ENCODE results near the gene CTXND2.
"Not testable (repeated sequence)": the region's sequence is repeated elsewhere in the genome, so short reads cannot be mapped to it uniquely, and the experiment has no call there.

Gene CTXND2

DNA sequence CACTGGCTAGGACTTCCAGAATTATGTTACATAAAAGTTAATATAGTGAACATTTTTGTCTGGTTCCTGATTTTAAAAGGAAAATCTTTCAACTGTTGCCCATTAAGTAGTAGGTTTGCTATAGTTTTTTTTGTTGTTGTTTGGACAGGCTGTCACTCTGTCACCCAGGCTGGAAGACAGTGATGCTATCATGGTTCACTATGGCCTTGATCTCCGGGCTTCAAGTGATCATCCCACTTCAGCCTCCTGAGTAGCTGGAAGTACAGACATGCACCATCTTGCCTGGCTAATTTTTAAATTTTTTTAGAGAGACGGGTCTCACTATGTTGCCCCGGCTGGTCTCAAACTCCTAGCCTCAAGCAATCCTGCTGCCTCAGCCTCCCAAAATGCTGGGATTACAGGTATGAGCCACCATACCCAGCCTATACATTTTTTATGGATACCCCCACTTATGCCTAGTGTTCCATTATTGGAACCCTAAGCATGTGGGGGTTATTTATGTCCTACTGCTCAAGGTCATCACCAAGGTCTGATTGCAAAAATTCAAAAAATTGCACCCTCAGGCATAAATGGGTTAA, 6.5 kb downstream of the CTXND2 start:
- no peak for DNase-seq

DNA sequence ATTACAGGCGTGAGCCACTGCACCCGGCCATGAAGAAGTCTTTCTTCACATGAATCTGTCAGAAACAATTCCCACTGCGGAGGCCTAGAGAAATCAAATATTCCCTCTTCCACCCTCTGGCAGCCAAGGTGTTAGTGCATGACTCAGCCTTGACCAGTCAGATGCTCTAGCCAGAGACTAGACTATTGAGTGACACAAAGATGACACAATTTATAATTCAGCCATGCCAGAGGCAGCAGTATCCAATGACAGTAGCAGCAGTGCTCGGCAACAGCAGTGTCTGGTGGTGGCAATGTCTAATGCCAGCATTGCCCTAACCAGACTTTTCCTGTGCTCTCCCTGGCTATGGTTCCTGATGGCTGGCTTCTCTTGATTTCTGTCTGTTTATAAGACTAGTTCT, 8.7 kb downstream of the CTXND2 start:
- no peak for DNase-seq

DNA sequence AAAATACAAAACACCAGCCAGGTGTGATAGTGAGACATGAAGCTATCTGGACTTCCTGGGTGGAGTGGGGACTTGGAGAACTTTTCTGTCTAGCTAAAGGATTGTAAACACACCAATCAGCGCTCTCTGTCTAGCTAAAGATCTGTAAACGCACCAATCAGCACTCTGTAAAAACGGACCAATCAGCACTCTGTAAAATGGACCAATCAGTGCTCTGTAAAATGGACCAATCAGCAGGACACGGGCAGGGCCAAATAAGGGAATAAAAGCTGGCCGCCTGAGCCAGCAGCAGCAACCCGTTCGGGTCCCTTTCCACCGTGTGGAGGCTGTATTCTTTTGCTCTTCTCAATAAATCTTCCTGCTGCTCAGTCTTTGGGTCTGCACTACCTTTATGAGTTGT, 12.9 kb downstream of the CTXND2 start:
- DNase-seq = not testable (repeated sequence)

DNA sequence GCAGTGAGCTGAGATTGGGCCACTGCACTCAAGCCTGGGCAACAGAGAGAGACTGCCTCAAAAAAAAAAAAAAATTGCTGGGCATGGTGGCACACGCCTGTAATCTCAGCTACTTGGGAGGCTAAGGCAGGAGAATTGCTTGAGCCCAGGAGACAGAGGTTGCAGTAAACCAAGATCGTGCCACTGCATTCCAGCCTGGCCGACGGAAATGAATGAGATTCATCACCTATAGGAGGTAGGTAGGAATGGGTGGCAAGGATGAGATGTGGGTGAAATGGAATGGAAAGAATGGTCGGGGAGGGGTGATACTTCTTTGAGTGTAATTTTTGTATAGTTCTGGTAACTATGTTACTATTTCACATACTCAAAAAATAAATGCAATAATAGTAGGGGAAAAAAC, 15.4 kb downstream of the CTXND2 start:
- DNase-seq = no peak

DNA sequence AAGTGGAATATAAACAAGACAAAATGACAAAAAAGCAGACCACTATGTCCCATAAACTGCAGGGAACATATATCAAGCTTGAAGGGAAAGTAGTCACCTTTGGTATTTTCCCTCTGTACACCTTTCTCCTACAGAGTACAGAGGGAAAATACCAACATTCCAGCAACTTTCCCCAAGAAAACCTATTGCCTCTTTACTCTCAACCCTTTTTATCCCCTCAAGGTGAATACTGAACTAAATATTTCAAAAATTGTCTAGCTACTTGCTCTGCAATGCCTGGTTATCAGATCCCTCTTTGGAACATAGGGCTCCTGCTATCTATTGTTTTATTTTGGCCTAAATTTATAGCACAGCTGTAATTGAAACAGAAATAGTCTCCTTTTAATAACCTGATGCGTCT, 15.8 kb downstream of the CTXND2 start:
- no peak for DNase-seq

DNA sequence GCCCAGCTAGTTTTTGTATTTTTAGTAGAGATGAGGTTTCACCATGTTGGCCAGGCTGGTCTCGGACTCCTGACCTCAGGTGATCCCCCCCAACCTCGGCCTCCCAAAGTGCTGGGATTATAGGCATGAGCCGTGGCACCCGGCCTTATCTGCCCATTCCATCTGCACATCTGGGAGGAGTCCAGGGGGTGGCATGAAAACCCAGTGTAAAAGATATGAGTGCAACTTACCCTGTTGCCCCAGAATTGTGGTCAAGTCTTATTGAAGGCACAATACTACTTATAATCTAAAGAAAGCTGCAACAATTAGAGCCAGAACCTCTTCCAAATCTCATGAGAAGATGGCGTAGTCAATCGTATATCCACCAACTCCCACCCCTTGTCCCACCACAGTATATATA, 18.4 kb downstream of the CTXND2 start:
- no peak for DNase-seq

DNA sequence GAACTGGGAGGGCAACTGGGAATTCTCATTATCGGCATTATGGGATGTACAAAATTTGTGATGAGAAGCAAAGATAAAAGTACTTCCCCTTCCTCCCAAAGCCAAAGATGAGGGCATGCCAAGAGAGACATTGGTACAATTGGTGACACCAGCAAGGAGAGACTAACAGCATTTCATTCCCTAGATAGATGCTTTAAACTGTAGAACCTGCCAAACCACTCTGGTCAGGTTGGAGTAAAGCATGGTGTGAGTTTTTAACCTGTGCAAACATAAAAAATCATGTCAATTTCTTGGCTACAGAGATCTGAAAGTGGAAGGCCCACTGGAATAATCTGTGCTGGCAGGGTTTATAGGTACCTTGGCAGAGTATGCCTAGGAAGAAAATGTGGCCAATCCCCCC, 19.4 kb downstream of the CTXND2 start:
- DNase-seq = no peak

DNA sequence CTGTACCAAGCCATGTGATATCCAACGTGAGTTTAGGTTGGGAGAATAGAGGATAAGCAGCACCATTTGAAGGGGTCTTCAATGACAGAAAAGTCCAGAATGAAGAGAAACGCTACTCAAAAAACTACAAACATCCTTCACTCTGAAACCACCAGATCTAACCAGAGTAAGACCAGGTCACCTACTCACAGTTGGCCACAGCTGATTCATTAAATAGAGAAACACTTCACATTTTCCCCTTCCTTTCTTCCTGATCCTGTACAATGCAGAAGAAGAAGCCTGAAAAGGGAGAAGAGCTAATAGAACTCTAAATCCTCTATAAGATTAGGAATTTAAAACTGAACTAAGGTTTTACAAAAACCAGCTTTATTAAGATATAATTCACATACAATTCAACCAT, 19.9 kb downstream of the CTXND2 start:
- no peak for DNase-seq

DNA sequence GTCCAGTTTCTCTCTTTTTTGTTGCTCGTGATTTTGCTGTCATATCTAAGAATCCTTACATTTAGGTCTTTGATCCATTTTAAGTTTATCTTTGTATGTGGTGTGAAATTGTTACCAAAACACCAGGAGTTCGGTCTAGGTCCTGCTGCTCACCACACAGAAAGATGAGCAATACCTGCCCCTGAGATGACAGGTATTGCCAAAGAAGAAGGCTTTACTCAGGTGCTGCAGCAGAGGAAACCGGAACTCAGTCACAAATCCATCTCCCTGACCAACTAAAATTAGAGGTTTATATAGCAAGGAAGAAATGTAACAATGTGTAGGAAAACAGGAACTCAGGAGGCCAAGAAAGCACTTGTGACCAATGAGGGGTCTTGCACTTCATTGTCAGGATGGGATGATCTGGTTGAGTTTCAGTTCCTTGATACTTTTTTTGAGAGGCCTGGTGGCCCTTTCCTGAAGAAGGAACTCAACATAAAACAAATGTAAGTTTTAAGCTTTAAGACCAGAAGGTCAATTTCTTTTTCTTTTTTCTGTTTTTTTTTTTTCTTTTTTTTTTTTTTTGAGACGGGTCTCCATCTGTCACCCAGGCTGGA, 22.7 kb downstream of the CTXND2 start:
- no peak for DNase-seq

DNA sequence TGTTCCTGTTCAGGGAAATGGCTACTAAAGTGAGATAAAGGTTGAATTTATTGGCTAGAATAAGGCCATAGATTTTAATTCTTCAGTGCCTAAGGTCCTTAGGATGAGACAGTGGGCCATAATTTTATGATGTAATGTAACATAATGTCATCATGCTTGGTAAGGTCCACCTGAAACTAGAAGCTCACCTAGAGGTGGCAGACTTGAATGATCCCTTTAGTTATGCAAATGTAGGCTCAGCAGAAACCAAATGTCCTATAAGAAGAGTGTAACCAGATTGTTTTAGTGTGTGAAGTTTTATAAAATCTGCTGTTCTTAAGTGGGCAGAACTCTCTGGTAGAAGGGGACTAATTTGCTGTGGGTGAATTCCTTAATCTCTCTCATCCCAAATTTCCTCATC, 25.7 kb downstream of the CTXND2 start:
- no peak for DNase-seq

DNA sequence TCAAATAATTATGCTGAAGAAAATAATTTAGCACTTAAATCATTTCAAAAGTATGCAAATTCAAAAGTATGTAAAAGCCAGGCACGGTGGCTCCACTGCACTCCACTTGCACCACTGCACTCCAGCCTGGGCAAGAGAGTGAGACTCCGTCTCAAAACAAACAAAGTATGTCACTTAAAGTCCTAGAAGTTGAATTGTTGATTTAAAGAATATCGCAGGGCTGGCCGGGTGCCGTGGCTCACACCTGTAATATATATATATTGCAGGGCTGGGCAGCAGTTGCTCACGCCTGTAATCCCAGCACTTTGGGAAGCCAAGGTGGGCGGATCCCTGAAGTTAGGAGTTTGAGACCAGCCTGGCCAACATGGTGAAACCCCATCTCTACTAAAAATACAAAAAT, 30.5 kb downstream of the CTXND2 start:
- DNase-seq = no peak

DNA sequence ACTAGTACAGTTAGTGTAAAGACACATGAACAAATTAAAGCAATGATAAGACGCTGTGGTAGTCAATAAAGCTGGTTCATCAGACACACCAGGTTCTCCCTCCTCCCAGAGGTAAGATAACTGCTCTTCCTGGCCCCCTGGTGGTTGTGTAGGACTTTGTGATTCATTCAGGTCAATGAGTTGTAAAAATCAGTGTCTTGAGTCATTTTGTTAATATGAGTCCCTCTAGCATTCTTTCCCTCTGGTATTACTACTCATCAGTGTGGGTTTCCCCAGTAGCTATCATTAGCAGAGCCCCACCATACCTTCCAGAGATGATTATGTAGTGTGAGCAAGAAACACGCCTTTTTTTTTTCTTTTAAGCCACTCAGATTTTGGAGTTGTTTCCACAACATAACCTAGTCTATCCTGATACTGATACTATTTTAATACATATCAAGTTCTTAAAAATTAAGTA, 35.6 kb downstream of the CTXND2 start:
- DNase-seq = peak; percentile 81

DNA sequence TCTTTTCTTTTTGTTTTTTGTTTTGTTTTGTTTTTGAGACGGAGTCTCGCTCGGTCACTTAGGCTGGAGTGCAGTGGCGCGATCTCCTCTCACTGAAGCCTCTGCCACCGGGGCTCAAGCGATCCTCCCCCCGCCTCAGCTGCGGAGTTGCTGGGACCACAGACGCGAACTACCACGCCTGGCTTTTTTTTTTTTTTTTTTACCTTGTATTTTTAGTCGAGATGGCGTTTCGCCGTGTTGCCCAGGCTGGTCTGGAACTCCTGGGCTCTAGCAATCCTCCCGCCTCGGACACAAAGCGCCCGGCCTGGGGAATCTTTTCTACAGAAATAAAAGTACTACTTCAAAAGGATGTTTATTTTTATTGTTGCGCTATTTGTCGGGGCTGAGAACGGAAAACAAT, 38.1 kb downstream of the CTXND2 start:
- peak; percentile 7 for DNase-seq

DNA sequence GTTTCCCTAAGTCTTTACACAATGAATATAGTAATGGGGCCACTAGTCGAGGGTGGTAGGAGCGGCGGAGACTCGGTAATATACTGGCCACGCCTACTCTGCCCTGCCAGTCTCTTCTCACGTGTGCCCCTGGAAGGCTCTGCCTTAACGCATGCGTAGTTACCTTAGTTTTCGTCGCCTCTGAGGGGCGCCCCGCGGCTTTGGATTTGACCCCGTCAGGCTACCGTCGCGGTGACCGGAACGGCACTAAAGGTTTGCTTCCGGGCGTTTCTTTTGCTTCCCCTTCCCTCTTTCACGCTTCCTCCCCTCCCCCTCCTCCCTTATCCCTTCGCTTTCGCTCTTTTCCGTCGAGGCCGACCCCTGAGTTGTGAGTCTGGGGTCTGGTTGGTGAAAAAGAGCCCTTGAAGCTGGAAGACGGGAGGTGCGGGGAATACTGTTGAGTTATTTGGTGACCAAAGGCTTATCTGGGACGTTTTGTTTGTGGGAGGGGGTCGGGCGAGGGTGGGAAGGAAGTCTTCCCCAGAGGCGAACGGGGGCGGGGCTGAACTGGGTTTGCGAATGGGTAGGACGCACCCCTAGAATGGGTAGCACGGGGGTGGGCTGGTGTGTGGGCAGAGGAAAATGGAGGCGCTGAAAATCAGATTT, 39.3 kb downstream of the CTXND2 start, which contains the start of gene SETDB1:
Gene SETDB1 (plus strand): TSS at position 267 of the 645 bp plus-strand sequence. CDS start 1,352 bp downstream, outside the sequence.
- DNase-seq = peak; percentile 97

DNA sequence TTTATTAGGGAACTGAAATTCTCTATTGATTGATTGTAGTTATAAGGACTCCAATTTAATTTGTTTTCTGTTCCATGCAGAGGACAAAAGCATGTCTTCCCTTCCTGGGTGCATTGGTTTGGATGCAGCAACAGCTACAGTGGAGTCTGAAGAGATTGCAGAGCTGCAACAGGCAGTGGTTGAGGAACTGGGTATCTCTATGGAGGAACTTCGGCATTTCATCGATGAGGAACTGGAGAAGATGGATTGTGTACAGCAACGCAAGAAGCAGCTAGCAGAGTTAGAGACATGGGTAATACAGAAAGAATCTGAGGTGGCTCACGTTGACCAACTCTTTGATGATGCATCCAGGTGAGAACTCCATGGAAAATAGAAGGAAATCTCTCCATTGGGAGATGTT, 40.7 kb downstream of the CTXND2 start:
- no peak for DNase-seq

DNA sequence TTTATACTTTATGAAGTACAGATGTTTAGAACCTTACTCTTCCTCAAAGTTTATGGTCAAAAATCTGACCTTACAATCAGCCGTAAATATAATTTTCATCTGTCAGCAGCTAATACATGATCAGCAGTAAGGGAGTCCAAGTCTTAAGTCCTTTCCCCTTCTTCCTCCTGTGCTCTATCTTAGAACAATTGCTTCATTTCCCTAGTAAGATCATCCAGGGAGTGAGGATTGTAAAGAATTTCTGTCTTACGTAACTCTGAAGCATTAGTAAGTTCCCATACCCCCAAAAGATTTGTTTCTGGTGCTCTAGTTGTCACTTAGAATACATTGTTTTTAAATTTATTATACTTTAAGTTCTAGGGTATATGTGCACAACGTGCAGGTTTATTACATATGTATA, 41.4 kb downstream of the CTXND2 start:
- DNase-seq = no peak

DNA sequence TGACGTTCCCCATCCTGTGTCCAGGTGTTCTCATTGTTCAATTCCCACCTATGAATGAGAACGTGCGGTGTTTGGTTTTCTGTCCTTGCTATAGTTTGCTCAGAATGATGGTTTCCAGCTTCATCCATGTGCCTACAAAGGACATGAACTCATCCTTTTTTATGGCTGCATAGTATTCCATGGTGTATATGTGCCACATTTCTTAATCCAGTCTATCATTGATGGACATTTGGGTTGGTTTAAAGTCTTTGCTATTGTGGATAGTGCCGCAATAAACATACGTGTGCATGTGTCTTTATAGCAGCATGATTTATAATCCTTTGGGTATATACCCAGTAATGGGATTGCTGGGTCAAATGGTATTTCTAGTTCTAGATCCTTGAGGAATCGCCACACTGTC, 41.8 kb downstream of the CTXND2 start:
- DNase-seq = not testable (repeated sequence)

DNA sequence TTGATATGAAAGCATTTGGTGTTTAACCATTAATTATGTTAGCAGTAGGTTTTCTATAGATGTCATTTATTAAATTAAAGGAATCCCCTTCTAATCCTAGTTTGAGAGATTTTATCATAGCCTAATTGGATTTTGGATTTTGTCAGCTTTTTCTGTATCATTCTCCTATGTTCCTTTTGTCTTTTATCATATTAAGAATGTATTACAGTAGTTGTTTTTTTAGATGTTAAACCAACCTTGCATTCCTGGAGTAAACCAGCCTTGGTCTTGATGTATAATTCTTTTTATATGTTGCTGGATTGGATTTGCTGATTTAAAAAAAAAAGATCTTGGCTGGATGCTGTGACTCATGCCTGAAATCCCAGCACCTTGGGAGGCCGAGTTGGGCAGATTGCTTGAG, 44.8 kb downstream of the CTXND2 start:
- DNase-seq = no peak

DNA sequence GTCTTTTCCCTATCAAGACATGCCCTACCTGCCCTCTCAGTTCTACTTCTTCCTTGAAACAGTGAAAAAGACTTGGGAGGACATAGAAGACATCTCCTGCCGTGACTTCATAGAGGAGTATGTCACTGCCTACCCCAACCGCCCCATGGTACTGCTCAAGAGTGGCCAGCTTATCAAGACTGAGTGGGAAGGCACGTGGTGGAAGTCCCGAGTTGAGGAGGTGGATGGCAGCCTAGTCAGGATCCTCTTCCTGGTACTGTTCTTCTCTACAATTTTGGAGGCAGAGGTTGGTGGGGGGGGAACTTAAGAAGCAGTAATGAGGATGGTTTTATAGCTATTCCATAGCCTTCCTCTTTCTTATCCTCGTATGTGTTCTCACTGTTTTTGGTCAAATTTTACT, 57.9 kb downstream of the CTXND2 start:
- DNase-seq = no peak

DNA sequence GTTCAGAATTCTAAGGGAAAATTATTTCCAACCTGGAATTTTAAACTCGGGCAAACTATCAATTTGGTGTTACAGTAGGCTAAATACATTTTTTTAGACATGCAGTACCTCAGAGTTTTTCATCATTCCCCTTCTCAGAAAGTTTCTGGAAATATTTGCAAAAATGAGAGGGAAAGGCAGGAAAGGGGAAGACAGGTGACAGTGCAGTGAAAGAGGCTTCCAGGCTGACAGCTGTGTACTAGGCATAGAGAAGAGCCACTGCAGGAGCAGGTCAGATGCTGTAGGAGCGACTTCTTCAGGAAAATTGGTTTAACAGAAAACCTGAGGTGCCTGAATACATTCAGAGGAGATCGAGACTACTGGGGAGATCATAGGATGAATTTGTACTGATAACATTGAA, 67.8 kb downstream of the CTXND2 start:
- DNase-seq = no peak

DNA sequence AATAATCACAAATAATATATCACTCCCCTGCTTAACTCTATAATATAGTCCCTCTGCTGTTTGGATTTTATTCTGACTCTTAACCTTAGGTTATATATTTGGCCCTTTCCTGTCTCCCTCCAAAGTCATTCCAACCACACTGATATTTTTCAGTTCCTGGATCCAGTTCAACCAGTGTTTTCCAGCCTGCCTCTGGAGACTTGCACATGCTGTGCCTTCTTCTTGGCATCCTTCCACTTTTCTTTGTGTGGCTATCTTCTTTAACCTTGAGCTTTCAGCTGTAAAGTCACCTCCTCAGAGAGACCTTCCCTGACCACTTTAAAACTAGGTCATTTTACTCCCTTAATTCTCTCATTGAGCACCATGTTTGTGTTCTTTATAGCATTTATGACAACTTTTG, 68.3 kb downstream of the CTXND2 start:
- DNase-seq = no peak

DNA sequence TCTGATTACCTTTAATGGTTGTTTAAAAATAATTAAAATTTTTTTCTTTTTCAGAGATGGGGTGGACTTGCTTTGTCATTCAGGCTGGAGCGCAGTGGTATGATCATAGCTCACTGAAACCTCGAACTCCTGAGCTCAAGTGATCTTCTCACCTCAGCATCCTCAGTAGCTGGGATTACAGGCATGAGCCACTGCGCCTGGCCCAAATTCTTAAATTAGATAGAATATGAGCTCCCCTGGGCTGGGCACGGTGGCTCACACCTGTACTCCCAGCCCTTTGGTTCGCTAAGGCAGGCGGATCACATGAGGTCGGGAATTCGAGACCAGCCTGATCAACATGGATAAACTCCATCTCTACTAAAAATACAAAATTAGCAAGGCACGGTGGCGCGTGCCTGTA, 70.7 kb downstream of the CTXND2 start:
- DNase-seq = no peak

DNA sequence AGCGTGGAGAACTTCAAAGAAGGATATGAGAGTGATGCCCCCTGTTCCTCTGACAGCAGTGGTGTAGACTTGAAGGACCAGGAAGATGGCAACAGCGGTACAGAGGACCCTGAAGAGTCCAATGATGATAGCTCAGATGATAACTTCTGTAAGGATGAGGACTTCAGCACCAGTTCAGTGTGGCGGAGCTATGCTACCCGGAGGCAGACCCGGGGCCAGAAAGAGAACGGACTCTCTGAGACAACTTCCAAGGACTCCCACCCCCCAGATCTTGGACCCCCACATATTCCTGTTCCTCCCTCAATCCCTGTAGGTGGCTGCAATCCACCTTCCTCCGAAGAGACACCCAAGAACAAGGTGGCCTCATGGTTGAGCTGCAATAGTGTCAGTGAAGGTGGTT, 73.7 kb downstream of the CTXND2 start:
- DNase-seq = no peak

DNA sequence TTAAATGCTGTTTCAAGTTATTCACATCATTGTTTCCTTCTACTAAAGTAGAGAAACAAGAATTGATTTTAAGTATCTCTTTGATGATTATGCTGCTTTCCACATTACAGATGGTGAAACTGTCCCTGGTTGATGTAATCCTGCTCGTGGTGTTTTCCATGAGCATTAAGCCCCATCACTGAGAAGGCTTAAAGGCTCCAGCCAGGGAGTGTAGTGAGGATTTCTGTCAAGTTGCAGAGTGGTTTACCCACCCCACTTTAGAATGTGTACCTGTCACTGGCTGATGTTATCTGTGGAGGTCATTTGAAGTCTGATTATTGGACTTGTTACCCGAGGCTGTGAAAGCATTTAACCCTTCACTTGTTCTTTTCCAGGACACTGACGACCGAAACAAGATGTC, 74.8 kb downstream of the CTXND2 start:
- DNase-seq = no peak

Data from CD4-positive, alpha-beta T cell treated with Interleukin-10 for 1 hour (primary cell).